Stomach (tissue), 9 donors: ENCODE results near the gene IL10RB. TPM values are rescaled to one million over a fixed set of nuclear protein-coding genes. Genes with fewer than 3 reads are reported as not detected.
A peak's percentile ranks its signal among the peaks of the same experiment; 100 is the strongest.

ENCODE experiments used
- DNase-seq, 2 donors: peaks; one replicate each; pipeline versions ENCODE4 v3.0.0 to v3.0.0-alpha.2; 2013 to 2019
- H3K27ac ChIP-seq, 5 donors: fragments of 200-600 bp in 4 of 5; sonication (generic) in 4 of 5; one replicate each; pipeline ENCODE4 v1.5.1; 2013 to 2019; ENCODE audit warnings: mild to moderate bottlenecking in 1 of 5, moderate library complexity in 1 of 5
- H3K27me3 ChIP-seq, 3 donors: fragments of 200-600 bp; sonication (generic); one replicate each; pipeline ENCODE4 v1.5.1; 2017 to 2019; ENCODE audit warnings: mixed run types in 1 of 3
- H3K36me3 ChIP-seq, 4 donors: fragments of 200-600 bp; sonication (generic); 1 replicate in 3 of 4; 2 replicates in 1 of 4; pipeline ENCODE4 v1.5.1; 2016 to 2019
- H3K4me1 ChIP-seq, 4 donors: fragments of 200-600 bp; sonication (generic); one replicate each; pipeline ENCODE4 v1.5.1; 2016 to 2019
- H3K4me3 ChIP-seq, 4 donors: fragments of 200-600 bp; sonication (generic) in 3 of 4; one replicate each; pipeline ENCODE4 v1.5.1; 2016 to 2019; ENCODE audit warnings: mild to moderate bottlenecking in 1 of 4
- H3K9me3 ChIP-seq, 4 donors: fragments of 200-600 bp; sonication (generic); one replicate each; pipeline ENCODE4 v1.5.1; 2016 to 2019
- EP300 ChIP-seq: sonication (generic); formaldehyde crosslinking; IDR thresholded peaks from one replicate; pipeline ENCODE4 v1.6.1; 2017; ENCODE audit warnings: antibody characterized with exemption
- POLR2A ChIP-seq, 4 donors: fragments of 450-650 bp; IDR thresholded peaks; one replicate each; pipeline ENCODE4 v1.6.1; 2016; ENCODE audit warnings: antibody characterized with exemption in 4 of 4, control low read depth in 2 of 4, mild to moderate bottlenecking in 1 of 4, moderate library complexity in 1 of 4
- POLR2AphosphoS5 ChIP-seq, 3 donors: sonication (generic); formaldehyde crosslinking; IDR thresholded peaks; one replicate each; pipeline ENCODE4 v1.6.1; 2016; ENCODE audit warnings: antibody characterized with exemption in 3 of 3
- WGBS, 5 donors: extraction: QIAGEN DNeasy Blood & Tissue Kit in 3 of 5; methylation state at CpG; one replicate each; pipeline versions ENCODE4 v1.1.5 to v1.1.7; 2013 to 2018; 5-methylcytosine and 5-hydroxymethylcytosine counted together
- intact Hi-C: fragments of 100-400 bp; cut with DNase I; formaldehyde crosslinking; loops from one replicate; pipeline ENCODE4 v1.15.1; 2023; ENCODE audit warnings: low total_unique reads
- polyA plus RNA-seq, 3 donors: library from polyadenylated mRNA; stranded (reverse); fragments of 200-250 nt; gene quantifications; one replicate each; pipeline ENCODE4 v1.2.3, GENCODE V29; 2013
- total RNA-seq, 5 donors: library from RNA; depleted of rRNA; stranded (reverse); fragments of >200 nt; gene quantifications; one replicate each; pipeline versions ENCODE4 v1.1.0 to v1.2.3, GENCODE V29; 2014 to 2016
- TF ChIP-seq, protein P1 (sequence below), 7 experiments: fragments of 450-650 bp in 4 of 7; fragments of 200-600 bp in 3 of 7; sonication (generic) in 3 of 7; IDR thresholded peaks; one replicate each; pipeline ENCODE4 v1.5.1; 2016 to 2019; ENCODE audit warnings: antibody characterized with exemption in 7 of 7, control low read depth in 2 of 7, mild to moderate bottlenecking in 1 of 7
- donor health status: healthy with polysubstance abuse.
- donor health status: Bipolar disorder and iron deficiency.
- donor health status: healthy.

Gene IL10RB
- total and polyA plus RNA-seq, 8 donors = 10.3 to 55.3 (median 18.8) TPM; not detected in 1

DNA sequence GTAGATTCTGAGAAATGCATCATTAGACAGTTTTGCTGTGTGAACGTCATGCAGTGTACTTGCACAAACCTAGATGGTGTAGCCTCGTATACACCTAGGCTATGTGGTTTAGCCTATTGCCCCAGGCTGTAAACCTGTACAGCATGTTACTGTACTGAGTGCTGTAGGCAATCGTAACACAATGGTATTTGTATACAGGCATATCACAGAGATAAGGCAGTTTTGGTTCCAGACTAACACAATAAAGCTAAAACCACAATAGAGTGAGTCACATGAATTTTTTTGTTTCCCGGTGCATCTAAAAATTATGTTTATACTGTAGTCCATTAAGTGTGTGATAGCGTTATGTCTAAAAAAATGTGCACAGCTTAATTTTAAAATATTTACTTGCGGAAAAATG, 6.9 kb downstream of the IL10RB start:
- no peak for TF ChIP-seq POLR2A (IDR thresholded peaks at IDR 0.05)
- TF ChIP-seq POLR2AphosphoS5 (IDR thresholded peaks at IDR 0.05) = peak in 2 of 3 donors; percentile 28 to 82
- H3K36me3 ChIP-seq = peaks cover 0 to 89% (median 77%) of the 10 kb centered on the region in 4 donors
- H3K9me3 ChIP-seq = no peaks in the 10 kb centered on the region
- no peak overlapping the region for H3K27ac ChIP-seq
- H3K4me3 ChIP-seq = no peak overlapping the region
- WGBS, 5 donors = 32 to 60% (median 55%) methylated on average over 6 of the region's 6 CpGs
- peaks cover 20 to 49% (median 28%) of the 10 kb centered on the region in 4 donors for H3K4me1 ChIP-seq
- H3K27me3 ChIP-seq = no peaks in the 10 kb centered on the region
- no peak for DNase-seq
- intact Hi-C loops = no loop called here

DNA sequence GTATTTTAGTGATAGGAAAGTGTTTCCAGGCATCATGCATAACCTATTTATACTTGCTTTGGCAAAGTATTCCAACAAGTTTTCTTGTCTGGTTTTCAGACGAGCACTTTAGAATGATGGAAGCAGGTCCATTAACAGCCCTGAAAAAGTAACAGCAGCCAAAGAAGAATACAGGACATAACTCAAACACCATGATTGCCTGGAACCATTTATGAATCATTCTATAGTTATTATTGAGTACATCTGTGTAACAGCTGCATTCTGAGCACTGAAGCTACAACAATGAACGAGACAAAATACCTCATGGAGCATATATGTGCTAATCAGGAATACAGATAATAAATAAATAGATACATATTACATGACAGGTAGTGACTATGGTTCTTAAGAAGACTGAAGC, 12.6 kb downstream of the IL10RB start:
- Histone ChIP-seq H3K27me3 (no peaks in the 10 kb centered on the region), H3K4me3 (no peak overlapping the region), H3K27ac (no peak overlapping the region), H3K9me3 (peaks cover 0 to 4% (median 0%) of the 10 kb centered on the region in 4 donors), H3K4me1 (no peaks in the 10 kb centered on the region), H3K36me3 (peaks cover 22 to 92% (median 91%) of the 10 kb centered on the region in 4 donors)
- no peak for TF ChIP-seq POLR2AphosphoS5 (IDR thresholded peaks at IDR 0.05)
- TF ChIP-seq, protein P1, sequence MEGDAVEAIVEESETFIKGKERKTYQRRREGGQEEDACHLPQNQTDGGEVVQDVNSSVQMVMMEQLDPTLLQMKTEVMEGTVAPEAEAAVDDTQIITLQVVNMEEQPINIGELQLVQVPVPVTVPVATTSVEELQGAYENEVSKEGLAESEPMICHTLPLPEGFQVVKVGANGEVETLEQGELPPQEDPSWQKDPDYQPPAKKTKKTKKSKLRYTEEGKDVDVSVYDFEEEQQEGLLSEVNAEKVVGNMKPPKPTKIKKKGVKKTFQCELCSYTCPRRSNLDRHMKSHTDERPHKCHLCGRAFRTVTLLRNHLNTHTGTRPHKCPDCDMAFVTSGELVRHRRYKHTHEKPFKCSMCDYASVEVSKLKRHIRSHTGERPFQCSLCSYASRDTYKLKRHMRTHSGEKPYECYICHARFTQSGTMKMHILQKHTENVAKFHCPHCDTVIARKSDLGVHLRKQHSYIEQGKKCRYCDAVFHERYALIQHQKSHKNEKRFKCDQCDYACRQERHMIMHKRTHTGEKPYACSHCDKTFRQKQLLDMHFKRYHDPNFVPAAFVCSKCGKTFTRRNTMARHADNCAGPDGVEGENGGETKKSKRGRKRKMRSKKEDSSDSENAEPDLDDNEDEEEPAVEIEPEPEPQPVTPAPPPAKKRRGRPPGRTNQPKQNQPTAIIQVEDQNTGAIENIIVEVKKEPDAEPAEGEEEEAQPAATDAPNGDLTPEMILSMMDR (IDR thresholded peaks at IDR 0.05) = no peak
- no peak for TF ChIP-seq EP300
- TF ChIP-seq POLR2A (IDR thresholded peaks at IDR 0.05) = no peak
- DNase-seq = no peak
- 90 to 94% (median 91%) methylated on average over 2 of the region's 2 CpGs for WGBS, 5 donors
- intact Hi-C loops = no loop called here

- TF ChIP-seq EP300 (no peak), POLR2AphosphoS5 (IDR thresholded peaks at IDR 0.05) (no peak), POLR2A (IDR thresholded peaks at IDR 0.05) (no peak)
- TF ChIP-seq, protein P1 (IDR thresholded peaks at IDR 0.05) = no peak
- Histone ChIP-seq H3K27ac (no peak overlapping the region), H3K4me3 (no peak overlapping the region), H3K9me3 (peaks cover 0 to 4% (median 0%) of the 10 kb centered on the region in 4 donors), H3K36me3 (peaks cover 25 to 92% (median 91%) of the 10 kb centered on the region in 4 donors), H3K4me1 (no peaks in the 10 kb centered on the region), H3K27me3 (no peaks in the 10 kb centered on the region)
- WGBS, 5 donors = 85 to 100% (median 98%) methylated on average over 3 of the region's 3 CpGs
- no peak for DNase-seq
- intact Hi-C loops = no loop called here
Observed at GRCh38 chr21:33279330-33279820, 13.2 kb downstream of the IL10RB start.

- Histone ChIP-seq H3K4me3 (no peak overlapping the region), H3K27ac (no peak overlapping the region), H3K4me1 (peaks cover 5 to 9% (median 6%) of the 10 kb centered on the region in 4 donors), H3K27me3 (no peaks in the 10 kb centered on the region), H3K36me3 (peaks cover 34 to 94% (median 92%) of the 10 kb centered on the region in 4 donors), H3K9me3 (peaks cover 0 to 4% (median 0%) of the 10 kb centered on the region in 4 donors)
- TF ChIP-seq POLR2AphosphoS5 (IDR thresholded peaks at IDR 0.05) (no peak), EP300 (no peak), POLR2A (IDR thresholded peaks at IDR 0.05) (no peak)
- TF ChIP-seq, protein P1 (IDR thresholded peaks at IDR 0.05) = no peak
- no peak for DNase-seq
- intact Hi-C loops = no loop called here
- 91 to 96% (median 94%) methylated on average over 6 of the region's 6 CpGs for WGBS, 5 donors
Observed at GRCh38 chr21:33281096-33281652, 15.0 kb downstream of the IL10RB start.

- intact Hi-C loops = no loop called here
- Histone ChIP-seq H3K4me3 (no peak overlapping the region), H3K9me3 (peaks cover 0 to 4% (median 0%) of the 10 kb centered on the region in 4 donors), H3K27ac (no peak overlapping the region), H3K27me3 (no peaks in the 10 kb centered on the region), H3K4me1 (peaks cover 8 to 28% (median 24%) of the 10 kb centered on the region in 4 donors), H3K36me3 (peaks cover 34 to 90% (median 87%) of the 10 kb centered on the region in 4 donors)
- DNase-seq = no peak
- TF ChIP-seq POLR2A (IDR thresholded peaks at IDR 0.05) (no peak), EP300 (no peak), POLR2AphosphoS5 (IDR thresholded peaks at IDR 0.05) (no peak)
- TF ChIP-seq, protein P1 (IDR thresholded peaks at IDR 0.05) = no peak
- 91 to 96% (median 94%) methylated on average over 5 of the region's 5 CpGs for WGBS, 5 donors
Observed at GRCh38 chr21:33283203-33283602, 17.0 kb downstream of the IL10RB start.
